Fibroblast of skin of abdomen (primary cell): ENCODE results near the gene FSTL1. TPM values are rescaled to one million over a fixed set of nuclear protein-coding genes. Genes with fewer than 3 reads are reported as not detected.

Experiments
- DNase-seq: peaks from one replicate; pipeline ENCODE4 v3.0.0-alpha.2; 2013
- polyA plus RNA-seq, 2 experiments: library from polyadenylated mRNA; unstranded; fragments of 120-200 nt; gene quantifications; one replicate each; pipeline ENCODE4 v1.2.1, GENCODE V29; 2013; ENCODE audit not compliant: insufficient read length in 2 of 2

Gene FSTL1
- 1,705 TPM for polyA plus RNA-seq (2013, experiment 1 of 2; ENCODE audit: insufficient read length)
- polyA plus RNA-seq (2013, experiment 2 of 2; ENCODE audit: insufficient read length): 1,698 TPM

DNA sequence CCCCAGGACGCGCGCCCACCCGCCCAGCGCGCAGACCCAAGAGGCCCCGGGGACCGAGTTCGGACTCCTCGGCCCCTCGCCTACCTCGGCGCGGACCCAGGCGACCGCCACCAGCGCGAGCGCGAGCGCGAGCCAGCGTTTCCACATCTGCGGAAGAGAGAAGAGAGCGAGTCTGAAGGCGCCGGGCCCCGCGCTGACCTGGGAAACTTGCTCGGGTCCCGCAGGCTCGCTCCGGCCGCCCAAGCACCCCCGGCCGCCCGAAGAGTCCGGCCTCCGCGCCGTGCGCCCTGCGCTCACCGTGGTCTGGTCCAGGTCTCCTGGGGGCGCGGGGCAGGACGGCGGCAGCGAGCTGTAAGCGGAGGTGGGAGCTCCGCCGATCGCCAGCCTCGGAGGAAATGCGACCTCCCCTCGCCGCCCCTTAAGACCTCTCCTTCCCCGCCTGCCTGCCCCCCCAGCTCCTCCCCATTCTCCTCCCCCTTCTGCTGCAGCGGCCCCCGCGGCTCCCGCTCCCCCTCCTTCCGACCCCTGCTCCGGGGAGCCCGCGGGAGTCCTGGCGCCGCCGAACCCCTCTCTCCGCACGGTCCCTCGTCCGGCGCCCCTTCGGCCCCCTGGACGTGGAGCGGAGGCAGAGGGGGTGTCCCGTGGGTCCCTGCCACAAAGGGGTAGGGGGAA lies at the start of gene FSTL1:
FSTL1 (minus strand) TSS at position 393 of the 672 bp plus-strand sequence; CDS start at position 147, 246 bp downstream.
- DNase-seq: peak; percentile 84

DNA sequence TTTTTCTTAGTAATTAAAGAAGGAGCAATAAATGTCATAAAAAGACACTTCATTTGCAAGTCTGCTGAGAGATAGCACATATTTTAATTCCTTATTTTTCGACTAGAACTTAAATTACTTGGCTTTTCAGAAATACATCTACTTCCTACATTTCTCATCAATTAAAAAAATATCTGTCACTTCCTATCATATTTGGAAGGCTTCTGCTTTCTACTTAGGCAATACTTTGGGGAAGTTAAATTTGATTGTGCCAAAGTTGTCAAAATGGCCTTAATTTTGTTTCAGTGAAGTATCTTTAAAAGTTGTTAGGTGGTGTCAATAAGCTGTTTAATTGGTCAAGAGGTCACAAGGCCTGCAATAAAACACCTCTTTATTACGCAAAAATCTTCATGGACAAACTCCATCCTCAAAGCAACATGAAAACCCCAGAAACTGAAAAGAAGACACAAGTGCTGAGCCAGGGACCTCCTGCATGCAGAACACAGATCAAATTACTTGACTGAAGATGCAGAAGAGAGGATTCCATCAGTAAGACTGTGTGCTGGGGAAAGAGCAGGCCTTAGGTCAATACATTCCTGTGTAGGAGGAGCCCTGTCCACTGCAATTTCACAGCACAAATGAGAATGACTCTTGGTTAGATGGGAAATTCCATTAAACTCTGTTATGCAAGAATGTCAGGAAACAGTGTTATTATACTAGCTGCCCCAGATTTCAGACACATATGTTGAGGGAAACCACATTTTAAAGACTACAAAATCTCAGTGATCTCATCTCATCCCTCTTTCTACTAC lies 48.0 kb upstream of the FSTL1 start:
- peak; percentile 98 for DNase-seq

DNA sequence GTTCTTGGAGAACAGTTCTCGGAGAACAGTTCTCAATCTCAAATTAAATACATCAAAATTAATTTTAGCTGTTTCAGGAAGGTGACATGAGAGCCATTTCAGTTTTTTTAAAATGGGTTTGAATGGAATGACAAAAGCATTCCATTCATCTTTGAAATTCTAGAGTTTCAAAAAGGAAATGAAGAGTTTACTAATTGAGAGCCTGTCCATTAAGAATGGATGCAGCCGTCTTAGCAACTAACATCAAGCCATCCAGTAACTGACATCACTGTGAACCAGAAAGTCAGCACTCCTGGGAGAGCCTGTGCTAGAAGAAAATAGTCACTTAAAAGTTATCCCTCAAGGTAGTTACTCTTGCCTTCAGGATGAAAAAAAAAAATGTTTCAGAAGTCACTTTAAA lies 47.0 kb upstream of the FSTL1 start:
- peak; percentile 30 for DNase-seq

GRCh38 chr3:120497336-120497735 lies 46.5 kb upstream of the FSTL1 start:
- peak; percentile 94 for DNase-seq

DNA sequence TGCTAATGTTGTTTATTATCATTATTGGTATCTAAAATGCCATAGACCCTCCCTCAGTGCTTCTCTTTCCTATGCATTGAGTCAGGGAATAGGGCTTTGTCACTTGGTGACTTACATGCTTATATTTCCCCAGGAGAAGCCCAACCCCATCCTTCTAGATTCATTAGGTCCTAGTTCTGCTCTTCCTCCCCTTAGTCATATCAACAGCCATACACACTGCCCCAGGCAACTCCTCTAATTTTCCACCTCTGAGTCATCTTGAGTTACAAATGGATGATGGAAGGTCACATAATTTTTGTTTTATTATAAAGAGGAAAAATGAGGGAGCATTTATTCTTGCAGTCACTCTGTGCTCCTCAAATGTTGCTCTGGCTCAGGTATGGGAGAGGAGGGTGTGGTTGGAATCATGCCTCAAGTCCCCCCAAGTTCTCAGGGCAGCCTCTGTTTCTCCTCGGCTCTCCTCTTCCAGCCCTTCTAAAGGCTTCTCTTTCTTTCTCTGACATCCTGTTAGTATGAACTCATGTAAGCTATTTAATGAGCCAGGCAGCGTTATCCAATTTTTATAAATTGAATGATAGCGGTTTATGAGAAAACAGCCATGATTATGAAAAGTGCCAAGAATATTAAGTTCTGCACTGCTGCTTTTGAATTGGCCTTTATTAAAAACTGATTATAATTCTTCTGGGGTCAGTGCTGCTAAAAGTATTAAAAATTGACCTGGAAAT lies 45.6 kb upstream of the FSTL1 start:
- peak; percentile 73 for DNase-seq

- DNase-seq: no peak
These were observed 45.0 kb upstream of the FSTL1 start for GRCh38 chr3:120495809-120496208.

- DNase-seq: no peak
These were observed 41.3 kb upstream of the FSTL1 start for GRCh38 chr3:120492103-120492502.

GRCh38 chr3:120489421-120489820 lies 38.6 kb upstream of the FSTL1 start:
- peak; percentile 27 for DNase-seq

GRCh38 chr3:120488296-120488695 lies 37.5 kb upstream of the FSTL1 start:
- DNase-seq: no peak

GRCh38 chr3:120487191-120487650 lies 36.4 kb upstream of the FSTL1 start:
- peak; percentile 92 for DNase-seq

DNA sequence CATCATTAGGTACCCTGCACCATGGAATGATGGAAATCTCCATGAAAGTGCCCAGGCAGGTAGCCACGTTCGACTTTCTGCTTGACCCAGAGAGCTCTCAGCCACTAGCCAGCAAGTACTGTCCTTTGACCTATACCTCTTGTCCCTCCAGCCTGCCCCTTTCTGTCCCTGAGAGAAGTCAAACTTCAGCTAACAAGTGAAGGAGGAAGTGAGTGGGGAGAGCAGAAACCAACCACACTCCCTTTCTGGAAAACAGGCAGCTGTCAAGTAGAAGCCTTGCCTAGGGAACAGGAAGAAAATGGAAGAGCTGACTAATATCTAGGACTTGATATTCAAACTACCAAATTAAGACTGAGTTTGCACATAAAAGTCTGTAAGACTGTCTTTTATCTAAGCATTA lies 30.3 kb upstream of the FSTL1 start:
- DNase-seq: no peak

DNA sequence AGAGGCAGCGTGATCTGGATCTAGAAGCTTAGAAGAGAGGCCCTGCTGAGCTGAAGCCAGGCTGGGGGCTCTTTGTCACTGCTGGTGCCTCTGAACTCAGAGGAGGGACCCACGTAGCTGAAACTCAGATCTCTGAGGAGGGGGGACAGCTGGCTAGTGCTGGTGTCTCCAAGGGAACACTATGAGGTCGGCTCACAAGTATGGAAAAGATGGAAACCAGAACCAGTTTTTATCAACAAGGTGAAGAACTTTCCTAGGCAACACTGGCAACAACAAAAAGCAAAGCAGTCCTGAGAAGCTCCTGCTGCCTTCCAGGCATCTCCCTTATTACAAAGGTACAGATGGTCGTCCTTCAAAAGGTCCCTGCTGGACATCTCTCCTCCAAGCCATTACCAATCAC lies 27.0 kb upstream of the FSTL1 start:
- DNase-seq: no peak

GRCh38 chr3:120475722-120476377 lies 25.1 kb upstream of the FSTL1 start:
- DNase-seq: peak; percentile 53

DNA sequence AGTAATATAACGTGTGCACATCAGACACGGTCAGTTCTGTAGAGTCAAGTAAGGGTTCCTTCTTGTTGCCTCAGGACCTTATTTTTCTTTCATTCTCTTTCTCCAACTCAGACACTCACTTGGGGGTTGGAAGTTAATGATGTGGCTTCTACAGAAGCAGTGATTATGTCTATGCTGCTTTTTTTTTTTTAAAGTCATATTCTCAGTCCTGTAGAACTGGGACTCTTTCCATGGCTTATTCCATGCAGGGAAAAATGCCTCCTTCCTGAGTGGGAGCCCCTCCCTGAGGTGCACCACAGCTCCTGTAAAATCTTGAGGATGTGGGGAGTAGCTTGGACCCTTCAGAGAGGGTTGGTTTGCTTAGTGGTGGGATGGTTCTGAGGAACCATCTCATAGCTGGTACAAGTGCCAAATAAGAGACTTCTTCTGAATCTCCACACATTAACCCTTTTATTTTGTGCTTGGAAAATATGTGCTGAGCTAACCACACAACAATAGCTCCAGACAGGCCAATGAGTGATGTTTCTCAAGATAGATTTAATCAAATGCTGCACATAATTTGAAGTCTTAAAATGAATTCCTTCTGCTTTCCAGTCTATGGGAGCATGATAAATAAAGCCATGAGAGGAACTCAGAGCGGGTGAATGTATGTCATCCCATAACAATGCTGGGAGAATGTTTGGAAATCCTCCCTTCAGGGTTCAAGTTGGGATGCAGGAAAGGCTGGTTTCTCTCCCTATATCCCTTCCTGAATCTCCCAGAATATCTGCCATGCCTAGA lies 23.3 kb upstream of the FSTL1 start:
- peak; percentile 91 for DNase-seq

GRCh38 chr3:120473389-120473788 lies 22.6 kb upstream of the FSTL1 start:
- peak; percentile 54 for DNase-seq

DNA sequence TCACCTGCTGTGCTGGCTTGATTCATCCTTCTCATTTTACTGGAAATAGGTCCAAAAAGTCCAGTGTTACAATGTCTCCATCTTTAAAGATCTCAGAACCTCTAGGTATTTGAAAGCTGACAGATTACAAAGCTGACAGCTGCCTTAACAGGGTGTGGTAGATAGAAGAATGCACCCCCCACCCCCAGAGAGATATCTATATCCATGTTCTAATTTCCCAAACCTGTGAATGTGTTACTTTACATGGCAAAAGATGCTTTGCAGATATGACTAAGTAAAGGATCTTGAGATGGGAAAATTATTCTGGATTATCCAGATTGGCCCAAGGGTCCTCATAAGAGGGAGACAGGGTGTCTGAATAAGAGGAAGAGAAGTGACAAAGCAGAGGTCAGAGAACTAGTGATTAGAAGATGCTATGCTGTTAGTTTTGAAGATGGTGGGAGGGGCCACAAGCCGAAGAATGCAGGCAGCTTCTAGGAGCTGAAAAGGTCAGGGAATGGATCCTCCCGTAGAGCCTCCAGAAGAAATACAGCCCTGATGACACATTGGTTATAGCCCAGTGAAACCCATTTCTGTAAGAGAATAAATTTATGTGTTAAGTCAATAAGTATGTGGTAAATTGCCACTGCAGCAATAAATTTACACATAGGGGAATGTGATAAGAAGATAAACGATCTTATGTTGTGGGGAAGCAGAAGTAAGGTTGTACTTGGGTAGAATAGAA lies 21.5 kb upstream of the FSTL1 start:
- DNase-seq: peak; percentile 83

- peak; percentile 85 for DNase-seq
These were observed 20.9 kb upstream of the FSTL1 start for GRCh38 chr3:120471643-120472042.

GRCh38 chr3:120470870-120471269 lies 20.1 kb upstream of the FSTL1 start:
- no peak for DNase-seq

DNA sequence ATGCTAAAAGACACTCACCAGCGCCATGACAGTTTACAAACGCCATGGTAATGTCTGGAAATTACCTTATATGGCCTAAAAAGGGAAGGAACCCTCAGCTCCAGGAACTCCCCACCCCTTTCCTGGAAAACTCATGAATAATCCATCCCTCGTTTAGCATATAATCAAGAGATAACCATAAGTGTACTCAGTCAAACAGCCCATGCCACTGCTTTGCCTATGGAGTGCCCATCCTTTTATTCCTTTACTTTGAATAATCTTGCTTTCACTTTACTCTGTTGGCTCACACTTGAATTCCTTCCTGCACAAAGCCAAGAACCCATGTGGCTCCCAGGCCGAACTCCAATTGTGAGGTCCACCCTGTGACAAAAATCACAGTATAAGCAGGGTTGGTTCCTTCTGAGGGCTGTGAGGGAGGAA lies 19.1 kb upstream of the FSTL1 start:
- no peak for DNase-seq

- DNase-seq: peak; percentile 64
These were observed 18.6 kb upstream of the FSTL1 start for GRCh38 chr3:120469440-120469839.
